NOMO-1 treated with DMSO at 0.1 percent for 48 hours (cell line): ENCODE results near the gene PPP2R3C.
"Not testable (repeated sequence)": the region's sequence is repeated elsewhere in the genome, so short reads cannot be mapped to it uniquely, and the experiment has no call there.

Experiments
- DNase-seq: peaks from one replicate; lab custom pipeline; 2025; ENCODE audit not compliant: unreplicated experiment; lab: John Stamatoyannopoulos, UW

The PPP2R3C gene

GRCh38 chr14:35121887-35122695 lies at the start of gene PPP2R3C, which contains the start of gene PRORP:
TSS of gene PPP2R3C (minus strand) at chr14:35121990. CDS start at chr14:35121959, 31 bp downstream.
TSS of gene PRORP (plus strand) at chr14:35122552. CDS start at chr14:35123246, 694 bp downstream.
- peak; percentile 97 for DNase-seq

GRCh38 chr14:35167496-35167895 lies 45.7 kb upstream of the PPP2R3C start:
- no peak for DNase-seq

- no peak for DNase-seq
Observed at GRCh38 chr14:35164849-35165248, 43.1 kb upstream of the PPP2R3C start.

GRCh38 chr14:35163384-35163783 lies 41.6 kb upstream of the PPP2R3C start:
- no peak for DNase-seq

GRCh38 chr14:35161231-35161630 lies 39.4 kb upstream of the PPP2R3C start:
- no peak for DNase-seq

- no peak for DNase-seq
Observed at GRCh38 chr14:35159742-35160409, 38.1 kb upstream of the PPP2R3C start.

GRCh38 chr14:35158951-35159653 lies 37.3 kb upstream of the PPP2R3C start:
- DNase-seq: no peak

GRCh38 chr14:35158491-35158890 lies 36.7 kb upstream of the PPP2R3C start:
- DNase-seq: no peak

GRCh38 chr14:35155962-35156361 lies 34.2 kb upstream of the PPP2R3C start:
- DNase-seq: no peak

- no peak for DNase-seq
Observed at GRCh38 chr14:35154016-35154415, 32.2 kb upstream of the PPP2R3C start.

- DNase-seq: not testable (repeated sequence)
Observed at GRCh38 chr14:35152531-35152930, 30.7 kb upstream of the PPP2R3C start.

- no peak for DNase-seq
Observed at GRCh38 chr14:35149239-35149638, 27.4 kb upstream of the PPP2R3C start.

- no peak for DNase-seq
Observed at GRCh38 chr14:35147711-35148110, 25.9 kb upstream of the PPP2R3C start.

- no peak for DNase-seq
Observed at GRCh38 chr14:35147186-35147585, 25.4 kb upstream of the PPP2R3C start.

- DNase-seq: no peak
Observed at GRCh38 chr14:35146711-35147149, 24.9 kb upstream of the PPP2R3C start.

GRCh38 chr14:35144029-35144428 lies 22.2 kb upstream of the PPP2R3C start:
- no peak for DNase-seq

GRCh38 chr14:35140718-35141581 lies 19.2 kb upstream of the PPP2R3C start:
- DNase-seq: no peak

GRCh38 chr14:35138585-35138984 lies 16.8 kb upstream of the PPP2R3C start:
- no peak for DNase-seq

GRCh38 chr14:35134329-35135123 lies 12.7 kb upstream of the PPP2R3C start:
- DNase-seq: no peak
